Brain microvascular endothelial cell (primary cell): ENCODE measurements around the gene MAST2.

Experiments used
- DNase-seq: peaks from one replicate; pipeline ENCODE4 v3.0.0-alpha.2; 2020
- H3K27ac ChIP-seq: fragments of 250-450 bp; sonication (Bioruptor Pico); 2 replicates; pipeline ENCODE4 v1.5.1; 2020; ENCODE audit warnings: mild to moderate bottlenecking, moderate library complexity
- H3K27me3 ChIP-seq: fragments of 250-450 bp; sonication (Bioruptor Pico); replicated peaks from 2 replicates; pipeline ENCODE4 v1.5.1; 2020; ENCODE audit warnings: mild to moderate bottlenecking
- H3K36me3 ChIP-seq: fragments of 250-450 bp; sonication (Bioruptor Pico); replicated peaks from 2 replicates; pipeline ENCODE4 v1.5.1; 2020; ENCODE audit warnings: mild to moderate bottlenecking
- H3K4me3 ChIP-seq: 2 replicates; pipeline ENCODE4 v1.5.1; 2011; ENCODE audit warnings: low read depth, mild to moderate bottlenecking, control low read depth, low read length, moderate library complexity
- in situ Hi-C: cut with HindIII; loops from 2 replicates; pipeline ENCODE4 v1.10.0; 2017; ENCODE audit warnings: low sequenced_read_pairs, low pct_ligation_motif_present
- TF ChIP-seq, protein P1 (sequence below): IDR thresholded peaks from 2 replicates; pipeline ENCODE4 v1.5.1; 2011; ENCODE audit warnings: low read depth, mild to moderate bottlenecking, moderate library complexity, low read length, control low read depth, inconsistent platforms; ENCODE audit errors: missing control alignments

The MAST2 gene

DNA sequence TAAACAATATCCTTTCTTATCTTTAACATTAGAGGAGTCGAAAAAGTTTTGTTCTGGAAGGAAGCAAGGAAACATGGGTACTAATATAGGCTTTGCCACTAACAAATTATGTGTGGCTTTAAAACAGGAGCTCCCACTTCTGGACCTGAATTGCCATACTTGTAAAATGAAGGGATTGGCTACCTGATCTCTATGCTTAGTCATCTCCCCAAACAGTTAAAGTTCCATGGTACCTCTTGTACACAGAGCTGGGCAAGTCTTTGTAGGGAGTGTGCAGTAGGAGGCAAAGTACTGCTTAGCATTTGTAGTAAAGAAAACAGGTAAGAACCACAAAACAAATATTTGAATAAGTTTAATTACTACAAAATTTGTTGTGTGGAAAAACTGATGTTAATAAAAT lies 81.3 kb downstream of the MAST2 start:
- Histone ChIP-seq H3K27me3 (no peaks in the 10 kb centered on the region), H3K4me3 (no peak overlapping the region), H3K36me3 (no peaks in the 10 kb centered on the region), H3K27ac (no peak overlapping the region)
- in situ Hi-C loops, result no loop called here
- TF ChIP-seq, protein P1, sequence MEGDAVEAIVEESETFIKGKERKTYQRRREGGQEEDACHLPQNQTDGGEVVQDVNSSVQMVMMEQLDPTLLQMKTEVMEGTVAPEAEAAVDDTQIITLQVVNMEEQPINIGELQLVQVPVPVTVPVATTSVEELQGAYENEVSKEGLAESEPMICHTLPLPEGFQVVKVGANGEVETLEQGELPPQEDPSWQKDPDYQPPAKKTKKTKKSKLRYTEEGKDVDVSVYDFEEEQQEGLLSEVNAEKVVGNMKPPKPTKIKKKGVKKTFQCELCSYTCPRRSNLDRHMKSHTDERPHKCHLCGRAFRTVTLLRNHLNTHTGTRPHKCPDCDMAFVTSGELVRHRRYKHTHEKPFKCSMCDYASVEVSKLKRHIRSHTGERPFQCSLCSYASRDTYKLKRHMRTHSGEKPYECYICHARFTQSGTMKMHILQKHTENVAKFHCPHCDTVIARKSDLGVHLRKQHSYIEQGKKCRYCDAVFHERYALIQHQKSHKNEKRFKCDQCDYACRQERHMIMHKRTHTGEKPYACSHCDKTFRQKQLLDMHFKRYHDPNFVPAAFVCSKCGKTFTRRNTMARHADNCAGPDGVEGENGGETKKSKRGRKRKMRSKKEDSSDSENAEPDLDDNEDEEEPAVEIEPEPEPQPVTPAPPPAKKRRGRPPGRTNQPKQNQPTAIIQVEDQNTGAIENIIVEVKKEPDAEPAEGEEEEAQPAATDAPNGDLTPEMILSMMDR, result no peak
- no peak for DNase-seq

DNA sequence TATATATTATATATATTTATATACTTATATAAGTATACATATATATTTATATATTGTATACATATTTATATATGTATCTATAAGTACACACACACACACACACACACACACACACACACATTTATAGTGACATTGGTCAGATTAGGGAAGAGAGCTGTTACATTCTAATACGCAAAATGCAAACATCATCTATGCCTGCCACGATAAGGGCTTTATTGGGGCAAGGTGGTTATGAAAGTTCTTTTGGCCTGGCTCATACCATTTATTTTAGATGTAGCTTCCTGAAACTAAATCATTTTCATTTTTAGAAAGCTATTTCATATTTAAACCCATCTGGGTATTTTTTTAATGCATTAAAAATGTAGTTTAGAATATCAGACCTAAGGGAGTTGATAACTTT lies 82.8 kb downstream of the MAST2 start:
- TF ChIP-seq, protein P1, result no peak
- Histone ChIP-seq H3K27me3 (no peaks in the 10 kb centered on the region), H3K4me3 (no peak overlapping the region), H3K27ac (no peak overlapping the region), H3K36me3 (no peaks in the 10 kb centered on the region)
- DNase-seq, result no peak
- in situ Hi-C loops, result no loop called here

DNA sequence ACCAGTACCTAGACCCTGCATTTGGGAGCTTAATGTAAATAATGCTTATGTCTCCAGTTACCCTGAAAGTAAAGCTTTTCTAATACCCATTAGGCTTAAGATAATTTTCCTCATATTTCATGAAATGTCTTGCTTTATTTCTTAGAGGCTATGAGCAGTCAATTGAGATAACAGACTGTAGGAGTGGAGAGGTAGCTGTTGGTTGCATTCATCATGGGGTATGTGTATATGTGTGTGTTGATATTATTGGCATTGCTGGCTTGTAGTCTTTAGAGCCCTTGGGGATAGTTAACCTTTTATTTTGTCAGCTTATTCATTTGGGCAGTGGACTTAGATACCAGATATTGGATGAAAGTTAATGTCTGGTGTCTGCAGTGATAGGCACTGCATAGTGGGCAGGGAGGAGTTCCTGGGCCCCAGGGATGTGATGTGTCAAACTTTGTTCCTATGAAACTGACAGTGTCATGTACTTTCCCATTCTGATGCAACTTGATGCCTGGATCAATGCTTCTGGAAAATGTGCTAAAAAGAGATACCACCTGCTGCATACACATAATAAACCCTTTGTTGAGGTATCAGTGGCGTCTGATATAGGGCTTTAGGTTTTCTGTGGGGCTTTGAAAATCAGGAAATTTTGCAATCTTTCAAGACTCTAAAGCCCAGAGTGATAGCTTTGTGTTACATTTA lies 83.9 kb downstream of the MAST2 start:
- TF ChIP-seq, protein P1, result no peak
- DNase-seq, result no peak
- H3K4me3 ChIP-seq, result no peak overlapping the region
- no peaks in the 10 kb centered on the region for H3K36me3 ChIP-seq
- no peaks in the 10 kb centered on the region for H3K27me3 ChIP-seq
- in situ Hi-C loops, result no loop called here
- H3K27ac ChIP-seq, result no peak overlapping the region

DNA sequence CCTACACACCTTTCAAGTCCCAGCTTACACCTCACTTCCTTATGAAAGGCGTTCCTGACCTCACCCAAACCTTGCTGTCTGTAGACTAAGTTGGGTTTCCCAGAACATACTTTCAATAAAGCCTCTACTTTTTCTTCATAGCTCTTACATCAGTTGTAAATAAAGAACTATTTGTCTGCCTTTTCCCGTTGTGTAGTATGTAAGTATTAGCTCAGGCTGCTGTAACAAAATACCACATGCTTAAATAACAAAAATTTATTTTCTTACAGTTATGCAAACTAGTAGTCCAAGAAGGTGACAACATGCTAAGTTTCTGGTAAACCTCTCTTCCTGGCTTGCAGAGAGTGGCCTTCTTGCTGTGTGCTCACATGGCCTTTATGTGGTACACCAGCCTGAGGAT lies 86.7 kb downstream of the MAST2 start:
- Histone ChIP-seq H3K27me3 (no peaks in the 10 kb centered on the region), H3K27ac (no peak overlapping the region), H3K36me3 (no peaks in the 10 kb centered on the region), H3K4me3 (no peak overlapping the region)
- in situ Hi-C loops, result no loop called here
- DNase-seq, result no peak
- TF ChIP-seq, protein P1, result no peak

DNA sequence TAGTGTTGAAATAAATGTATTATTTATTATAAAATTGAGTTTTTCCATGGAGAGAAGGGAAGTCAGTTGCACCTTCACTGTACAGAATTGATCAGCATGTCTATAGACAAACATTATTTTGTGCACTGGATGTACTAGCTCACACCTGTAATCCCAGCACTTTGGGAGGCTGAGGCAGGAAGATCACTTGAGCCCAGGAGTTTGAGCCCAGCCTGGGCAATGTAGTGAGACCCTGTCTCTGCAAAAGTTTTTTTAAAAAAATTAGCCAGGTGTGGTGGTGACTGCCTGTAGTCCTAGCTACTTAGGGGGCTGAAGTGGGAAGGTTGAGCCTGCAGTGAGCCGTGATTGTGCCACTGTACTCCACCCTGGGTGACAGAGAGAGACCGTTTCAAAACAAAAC lies 87.7 kb downstream of the MAST2 start:
- TF ChIP-seq, protein P1, result no peak
- Histone ChIP-seq H3K27me3 (no peaks in the 10 kb centered on the region), H3K36me3 (no peaks in the 10 kb centered on the region), H3K27ac (no peak overlapping the region), H3K4me3 (no peak overlapping the region)
- in situ Hi-C loops, result no loop called here
- DNase-seq, result no peak
